Measurements from ENCODE around the gene ODF2.
"Not testable (repeated sequence)": the region's sequence is repeated elsewhere in the genome, so short reads cannot be mapped to it uniquely, and the experiment has no call there.

The ODF2 gene

GRCh38 chr9:128484686-128485413, 29.0 kb downstream of the ODF2 start:
- no peak for DNase-seq (ENCODE audit: low read depth)

GRCh38 chr9:128485414-128485855, 29.6 kb downstream of the ODF2 start:
- no peak for DNase-seq (ENCODE audit: low read depth)

GRCh38 chr9:128486201-128486600, 30.4 kb downstream of the ODF2 start:
- DNase-seq (ENCODE audit: low read depth): no peak

GRCh38 chr9:128493424-128493823, 37.6 kb downstream of the ODF2 start:
- DNase-seq (ENCODE audit: low read depth): no peak

GRCh38 chr9:128494108-128494745, 38.4 kb downstream of the ODF2 start:
- no peak for DNase-seq (ENCODE audit: low read depth)

GRCh38 chr9:128494746-128495129, 38.9 kb downstream of the ODF2 start:
- no peak for DNase-seq (ENCODE audit: low read depth)

- DNase-seq (ENCODE audit: low read depth): no peak
Observed at GRCh38 chr9:128495296-128495695, 39.5 kb downstream of the ODF2 start.

- no peak for DNase-seq (ENCODE audit: low read depth)
Observed at GRCh38 chr9:128495804-128496417, 40.1 kb downstream of the ODF2 start.

GRCh38 chr9:128497824-128498610, 42.2 kb downstream of the ODF2 start:
- no peak for DNase-seq (ENCODE audit: low read depth)

GRCh38 chr9:128498911-128499310, 43.1 kb downstream of the ODF2 start:
- no peak for DNase-seq (ENCODE audit: low read depth)

- DNase-seq (ENCODE audit: low read depth): no peak
Observed at GRCh38 chr9:128499920-128500319, 44.1 kb downstream of the ODF2 start.

GRCh38 chr9:128503415-128503825, 47.6 kb downstream of the ODF2 start:
- DNase-seq (ENCODE audit: low read depth): not testable (repeated sequence)

GRCh38 chr9:128503870-128504269, 48.1 kb downstream of the ODF2 start:
- no peak for DNase-seq (ENCODE audit: low read depth)

- peak; percentile 99 for DNase-seq (ENCODE audit: low read depth)
Observed at GRCh38 chr9:128504485-128505413, 48.9 kb downstream of the ODF2 start, which contains the start of gene GLE1. Gene GLE1, plus strand, starts transcription at chr9:128504719. Its CDS starts 87 bp downstream, at chr9:128504806.

- DNase-seq (ENCODE audit: low read depth): no peak
Observed at GRCh38 chr9:128505414-128505765, 49.6 kb downstream of the ODF2 start.

- DNase-seq (ENCODE audit: low read depth): not testable (repeated sequence)
Observed at GRCh38 chr9:128505906-128506305, 50.1 kb downstream of the ODF2 start.

- no peak for DNase-seq (ENCODE audit: low read depth)
Observed at GRCh38 chr9:128512820-128513219, 57.0 kb downstream of the ODF2 start.

- DNase-seq (ENCODE audit: low read depth): no peak
Observed at GRCh38 chr9:128521956-128522355, 66.2 kb downstream of the ODF2 start.

GRCh38 chr9:128523199-128523925, 67.6 kb downstream of the ODF2 start:
- DNase-seq (ENCODE audit: low read depth): no peak

GRCh38 chr9:128526720-128527119, 70.9 kb downstream of the ODF2 start:
- DNase-seq (ENCODE audit: low read depth): no peak
